Islet precursor cell (in vitro differentiated cells): ENCODE results near the gene TRPC4AP.
A peak's percentile ranks its signal among the peaks of the same experiment; 100 is the strongest.
"Not testable (repeated sequence)": the region's sequence is repeated elsewhere in the genome, so short reads cannot be mapped to it uniquely, and the experiment has no call there.

Experiments
- DNase-seq: peaks from one replicate; pipeline ENCODE4 v3.0.0-alpha.2; 2018

The TRPC4AP gene, protein sequence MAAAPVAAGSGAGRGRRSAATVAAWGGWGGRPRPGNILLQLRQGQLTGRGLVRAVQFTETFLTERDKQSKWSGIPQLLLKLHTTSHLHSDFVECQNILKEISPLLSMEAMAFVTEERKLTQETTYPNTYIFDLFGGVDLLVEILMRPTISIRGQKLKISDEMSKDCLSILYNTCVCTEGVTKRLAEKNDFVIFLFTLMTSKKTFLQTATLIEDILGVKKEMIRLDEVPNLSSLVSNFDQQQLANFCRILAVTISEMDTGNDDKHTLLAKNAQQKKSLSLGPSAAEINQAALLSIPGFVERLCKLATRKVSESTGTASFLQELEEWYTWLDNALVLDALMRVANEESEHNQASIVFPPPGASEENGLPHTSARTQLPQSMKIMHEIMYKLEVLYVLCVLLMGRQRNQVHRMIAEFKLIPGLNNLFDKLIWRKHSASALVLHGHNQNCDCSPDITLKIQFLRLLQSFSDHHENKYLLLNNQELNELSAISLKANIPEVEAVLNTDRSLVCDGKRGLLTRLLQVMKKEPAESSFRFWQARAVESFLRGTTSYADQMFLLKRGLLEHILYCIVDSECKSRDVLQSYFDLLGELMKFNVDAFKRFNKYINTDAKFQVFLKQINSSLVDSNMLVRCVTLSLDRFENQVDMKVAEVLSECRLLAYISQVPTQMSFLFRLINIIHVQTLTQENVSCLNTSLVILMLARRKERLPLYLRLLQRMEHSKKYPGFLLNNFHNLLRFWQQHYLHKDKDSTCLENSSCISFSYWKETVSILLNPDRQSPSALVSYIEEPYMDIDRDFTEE

DNA sequence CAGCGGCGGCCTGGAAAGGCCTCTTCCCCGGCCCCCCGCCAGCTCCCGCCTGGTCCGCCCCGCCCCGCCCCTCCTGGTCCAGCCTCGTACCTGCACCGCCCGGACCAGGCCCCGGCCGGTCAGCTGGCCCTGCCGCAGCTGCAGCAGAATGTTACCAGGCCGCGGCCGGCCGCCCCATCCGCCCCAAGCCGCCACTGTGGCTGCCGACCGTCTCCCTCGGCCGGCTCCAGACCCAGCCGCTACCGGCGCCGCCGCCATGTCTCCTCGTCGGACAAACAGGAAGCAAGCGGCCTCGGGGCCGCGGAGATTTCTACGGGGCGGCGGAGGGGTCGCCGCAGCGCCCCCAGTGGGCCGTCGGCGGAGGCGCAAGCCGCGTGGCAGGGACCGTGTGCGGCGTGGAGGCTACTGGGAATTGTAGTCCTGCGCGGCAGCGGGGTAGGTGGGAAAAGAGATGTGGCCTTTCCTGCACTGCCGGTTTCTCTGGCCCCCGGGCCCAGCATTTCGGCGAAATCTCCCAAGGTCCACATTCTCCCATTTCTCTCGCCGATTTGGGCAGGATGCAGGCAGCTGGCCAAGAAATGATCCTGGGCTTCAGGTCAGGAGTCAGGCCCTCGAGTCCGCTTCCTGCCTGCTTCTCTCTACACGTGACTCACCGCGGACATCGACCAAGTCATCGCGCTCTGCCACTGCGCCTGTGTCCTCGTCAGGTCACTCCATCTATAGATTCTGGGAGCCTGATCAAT is at the start of gene TRPC4AP:
Gene TRPC4AP, minus strand, starts transcription at position 284 of the 743 bp plus-strand sequence. Its CDS starts 26 bp downstream, at position 258.
- peak; percentile 94 for DNase-seq

DNA sequence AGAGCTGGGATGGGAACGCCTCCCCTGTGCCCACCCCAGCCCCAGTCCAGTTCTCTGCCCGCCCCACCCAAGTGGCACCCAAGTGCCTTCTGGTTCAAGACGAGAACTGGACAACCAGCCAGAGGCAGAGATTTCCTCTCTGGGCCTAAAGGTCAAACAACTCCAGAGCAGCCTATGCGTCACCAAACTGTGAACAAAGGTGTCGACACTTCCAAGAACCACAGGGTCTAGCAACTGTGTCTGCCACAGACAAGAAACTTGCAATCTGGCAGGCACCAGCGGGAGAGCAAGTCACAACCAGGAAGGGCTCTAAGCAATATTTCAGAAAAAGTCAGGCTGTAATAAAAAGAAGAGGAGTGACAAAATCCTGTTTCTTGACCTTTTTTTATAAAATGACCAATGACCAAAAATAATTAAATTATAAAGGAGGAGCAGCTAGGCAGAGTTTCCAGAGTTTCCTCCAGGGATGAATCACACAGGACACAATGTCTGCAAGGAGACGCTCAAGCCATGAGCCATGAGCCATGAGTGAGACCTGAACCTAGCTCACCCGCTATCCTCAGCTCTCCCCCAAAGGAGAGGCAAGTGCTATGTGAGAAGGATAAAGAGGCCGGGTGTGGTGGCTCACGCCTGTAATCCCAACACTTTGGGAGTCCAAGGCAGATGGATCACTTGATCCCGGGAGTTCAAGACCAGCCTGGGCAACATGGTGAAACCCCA is 43.4 kb upstream of the TRPC4AP start:
- DNase-seq, result no peak

DNA sequence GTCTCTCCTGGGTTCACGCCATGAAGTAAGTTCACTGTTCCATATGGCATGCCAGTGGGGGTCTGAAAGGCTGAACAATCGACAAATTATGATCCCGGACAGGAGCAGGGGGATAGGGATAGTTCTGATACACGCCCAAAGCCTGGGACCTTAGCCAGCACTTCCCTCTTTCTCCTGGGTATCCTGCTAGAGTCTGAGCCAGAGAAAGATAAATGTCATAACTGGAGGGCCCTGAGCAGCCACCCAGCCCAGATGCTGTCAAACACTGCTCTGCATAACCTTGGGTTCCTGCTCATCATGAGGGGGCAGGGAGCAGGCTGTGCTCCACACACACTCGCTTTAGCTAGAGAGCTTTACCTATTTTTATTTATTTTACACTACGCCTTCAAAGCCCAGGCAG is 42.3 kb upstream of the TRPC4AP start:
- no peak for DNase-seq

DNA sequence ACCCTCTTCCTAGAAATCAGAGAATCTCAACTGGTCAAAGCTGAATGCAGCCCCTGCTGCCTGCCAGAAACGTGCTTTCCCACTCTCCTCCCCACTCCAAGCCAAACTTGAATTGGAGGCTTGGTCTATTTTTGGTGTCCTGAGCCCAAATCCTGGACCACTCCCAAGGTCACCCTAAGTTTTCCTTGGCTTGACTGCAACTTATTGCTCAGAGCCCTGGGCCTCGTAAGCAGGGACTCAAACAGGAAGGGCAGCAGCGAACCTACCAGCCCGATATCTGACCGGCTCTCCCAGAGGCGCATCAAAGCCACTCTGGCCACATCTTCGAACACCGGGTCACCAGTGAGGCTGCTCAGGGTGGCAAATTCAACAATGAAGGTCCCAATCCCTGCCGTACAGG is 41.9 kb upstream of the TRPC4AP start:
- DNase-seq, result no peak

DNA sequence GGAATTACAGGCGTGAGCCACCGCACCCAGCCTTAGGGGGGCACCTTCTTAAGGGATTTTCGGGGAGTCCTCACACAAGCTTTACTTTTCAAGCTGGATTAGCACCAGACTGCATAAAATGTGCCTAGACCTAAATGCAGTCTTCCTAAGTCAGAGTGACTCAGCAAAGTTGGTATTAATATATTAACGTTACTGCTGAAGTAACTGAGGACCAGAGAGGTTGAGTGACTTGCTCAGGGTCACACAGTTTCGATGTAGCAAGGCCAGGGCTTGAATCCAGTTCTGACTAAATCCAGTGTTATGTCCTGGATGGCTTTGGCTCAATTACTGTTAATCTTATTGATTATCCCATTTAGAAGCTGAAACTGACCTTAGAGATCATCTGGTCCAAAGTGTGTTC is 41.1 kb upstream of the TRPC4AP start:
- DNase-seq, result no peak

DNA sequence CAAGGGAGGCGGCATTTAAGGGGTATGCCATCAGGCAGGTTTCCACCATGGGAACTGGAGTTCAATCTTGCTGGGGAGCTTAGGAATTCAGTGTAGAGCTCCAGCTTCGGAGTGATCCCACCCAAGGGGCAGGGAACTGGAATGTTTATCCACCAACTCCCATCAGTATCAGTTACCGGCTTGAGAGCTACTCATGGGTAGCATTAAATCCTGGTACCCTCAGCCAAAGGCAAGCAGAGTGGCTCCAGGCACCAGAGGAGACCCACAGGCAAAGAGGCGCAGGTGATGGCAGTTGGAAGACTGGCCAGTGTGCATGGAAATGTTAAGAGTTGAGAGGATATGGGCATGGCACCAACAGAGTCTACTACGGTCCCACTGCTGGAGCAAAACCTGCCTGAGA is 40.4 kb upstream of the TRPC4AP start:
- no peak for DNase-seq

DNA sequence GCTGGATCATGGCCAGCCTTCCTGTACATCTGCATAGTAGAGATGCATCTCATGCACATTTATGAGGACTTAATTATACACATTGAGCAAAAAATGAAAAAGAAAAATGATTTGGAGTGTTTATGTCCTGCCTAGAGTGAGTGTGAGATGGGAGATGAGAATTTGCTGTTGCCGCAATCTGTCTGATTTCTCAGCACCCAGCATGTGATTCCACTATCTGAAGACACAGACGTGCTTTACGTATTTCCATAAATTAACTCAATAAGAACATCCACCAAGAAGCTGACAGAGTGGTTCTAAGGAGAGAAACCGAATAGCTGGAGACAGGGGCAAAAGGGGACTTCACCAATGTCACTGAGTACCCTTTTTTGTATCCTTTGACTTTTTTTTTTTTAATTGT is 39.3 kb upstream of the TRPC4AP start:
- DNase-seq, result no peak

DNA sequence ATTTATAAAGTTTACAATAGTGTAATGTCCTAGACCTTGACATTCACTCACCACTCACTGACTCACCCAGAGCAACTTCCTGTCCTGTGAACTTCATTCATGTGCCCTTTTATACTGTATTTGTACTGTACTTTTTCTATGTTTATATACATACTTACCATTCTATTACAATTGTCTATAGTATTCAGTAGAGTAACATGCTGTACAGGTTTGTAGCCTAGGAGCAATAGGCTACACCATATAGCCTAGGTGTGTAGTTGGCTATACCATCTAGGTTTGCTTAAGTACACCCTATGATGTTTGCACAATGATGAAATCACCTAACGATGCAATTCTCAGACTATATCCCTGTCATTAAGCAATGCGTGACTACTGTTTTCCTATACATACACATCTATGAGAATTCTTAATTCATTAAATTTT is 37.1 kb upstream of the TRPC4AP start:
- no peak for DNase-seq

DNA sequence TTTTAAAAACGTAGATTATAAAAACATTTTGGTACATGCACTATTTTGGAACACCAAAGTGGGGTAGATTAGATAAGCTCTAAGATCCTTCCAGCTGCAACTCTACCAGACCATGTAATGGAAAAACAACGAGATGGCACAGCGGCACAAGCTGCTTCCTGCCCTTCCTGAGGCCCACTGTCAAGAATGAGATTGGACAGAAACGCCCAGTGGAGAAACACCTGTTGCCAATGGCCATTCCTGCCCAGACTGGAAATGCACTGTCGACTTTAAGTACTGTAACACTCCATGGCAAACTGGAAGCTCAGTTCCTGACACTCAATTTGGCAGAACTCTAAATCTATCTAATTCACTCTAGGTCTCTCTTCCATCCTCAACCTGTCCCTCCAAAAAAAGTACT is 33.1 kb upstream of the TRPC4AP start:
- DNase-seq, result no peak

DNA sequence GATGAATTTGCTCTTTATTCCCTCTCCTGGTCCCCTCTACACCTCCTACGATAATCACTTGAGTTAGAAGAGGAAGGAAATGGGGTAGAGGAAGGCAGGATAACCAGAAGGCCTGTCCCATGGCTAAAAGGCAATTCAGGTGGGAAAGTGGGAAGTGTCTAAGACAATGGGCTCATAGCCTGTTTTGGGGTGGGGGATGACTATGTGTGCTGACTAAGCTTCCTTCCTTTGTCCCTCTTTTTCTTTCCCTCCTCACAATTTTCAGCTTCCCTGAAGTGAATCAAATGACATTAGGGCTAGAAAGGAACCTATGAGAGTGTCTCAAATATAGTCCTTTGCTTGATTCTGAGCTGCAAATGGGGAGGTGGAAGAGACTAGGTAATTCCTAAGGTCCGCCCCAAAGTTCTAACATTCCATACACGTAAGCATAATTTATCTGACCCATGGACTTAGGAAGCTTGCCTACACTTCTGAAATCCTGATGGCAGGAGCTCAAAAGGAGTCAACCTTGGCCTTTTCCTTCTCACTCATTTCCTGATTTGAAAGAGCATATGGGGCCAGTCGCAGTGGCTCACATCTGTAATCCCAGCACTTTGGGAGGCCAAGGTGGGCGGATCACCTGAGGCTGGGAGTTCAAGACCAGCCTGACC is 30.3 kb upstream of the TRPC4AP start:
- DNase-seq, result no peak

DNA sequence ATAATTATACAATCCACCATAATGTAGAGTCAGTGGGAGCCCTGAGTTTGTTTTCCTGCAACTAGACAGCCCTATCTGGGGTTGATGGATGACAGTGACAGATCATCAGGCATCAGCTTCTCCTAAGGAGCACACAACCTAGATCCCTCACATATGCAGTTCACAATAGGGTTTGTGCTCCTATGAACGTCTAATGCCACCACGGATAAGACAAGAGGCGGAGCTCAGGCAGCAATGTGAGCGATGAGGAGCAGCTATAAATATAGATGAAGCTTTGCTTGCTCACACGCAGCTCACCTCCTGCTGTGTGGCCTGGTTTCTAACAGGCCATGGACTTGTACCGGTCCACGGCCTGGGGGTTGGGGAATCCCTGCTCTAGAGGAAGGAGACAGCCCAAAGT is 28.6 kb upstream of the TRPC4AP start:
- DNase-seq, result no peak

DNA sequence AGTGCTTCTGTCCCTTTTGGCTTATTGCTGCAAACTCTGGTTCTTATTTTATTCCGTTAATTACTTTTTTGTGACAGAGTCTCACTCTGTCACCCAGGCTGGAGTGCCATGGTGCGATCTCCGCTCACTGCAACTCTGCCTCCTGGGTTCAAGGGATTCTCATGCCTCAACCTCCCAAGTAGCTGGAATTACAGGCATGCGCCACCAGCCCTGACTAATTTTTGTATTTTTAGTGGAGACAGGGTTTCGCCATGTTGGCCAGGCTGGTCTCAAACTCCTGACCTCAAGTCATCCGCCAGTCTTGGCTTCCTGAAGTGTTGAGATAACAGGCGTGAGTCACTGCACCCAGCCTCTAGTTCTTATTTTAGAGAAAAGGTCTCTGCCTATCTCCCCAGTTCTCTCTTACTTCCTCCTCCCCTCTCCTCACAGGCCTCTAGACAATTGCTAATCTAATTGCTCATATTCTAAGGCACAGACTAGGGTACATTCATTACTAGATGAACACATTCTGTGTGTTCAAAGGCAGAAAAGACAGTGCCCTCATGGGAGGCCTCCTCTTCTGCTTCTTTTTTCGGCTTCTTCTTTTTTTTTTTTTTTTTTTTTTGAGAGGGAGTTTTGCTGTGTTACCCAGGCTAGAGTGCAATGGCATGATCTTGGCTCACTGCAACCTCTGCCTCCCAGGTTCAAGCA is 27.6 kb upstream of the TRPC4AP start:
- DNase-seq, result no peak

DNA sequence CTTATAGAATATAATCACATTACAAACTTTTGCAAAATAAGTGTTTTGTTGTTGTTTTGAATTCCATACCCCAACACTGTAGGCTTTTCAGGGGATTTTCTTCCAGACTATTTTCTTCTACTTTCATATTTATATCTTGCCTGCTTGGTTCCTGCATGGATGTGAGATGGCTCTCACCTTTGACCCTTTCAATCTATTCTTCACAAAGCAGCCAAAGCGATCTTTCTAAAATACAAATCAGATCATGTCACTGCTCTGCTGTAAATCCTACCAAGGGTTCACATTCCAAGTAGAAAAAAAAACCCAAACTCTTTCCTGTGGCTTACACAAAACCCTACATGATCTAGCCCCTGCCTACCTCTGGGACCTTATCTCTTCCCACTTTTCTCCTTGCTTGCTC is 25.0 kb upstream of the TRPC4AP start:
- no peak for DNase-seq

DNA sequence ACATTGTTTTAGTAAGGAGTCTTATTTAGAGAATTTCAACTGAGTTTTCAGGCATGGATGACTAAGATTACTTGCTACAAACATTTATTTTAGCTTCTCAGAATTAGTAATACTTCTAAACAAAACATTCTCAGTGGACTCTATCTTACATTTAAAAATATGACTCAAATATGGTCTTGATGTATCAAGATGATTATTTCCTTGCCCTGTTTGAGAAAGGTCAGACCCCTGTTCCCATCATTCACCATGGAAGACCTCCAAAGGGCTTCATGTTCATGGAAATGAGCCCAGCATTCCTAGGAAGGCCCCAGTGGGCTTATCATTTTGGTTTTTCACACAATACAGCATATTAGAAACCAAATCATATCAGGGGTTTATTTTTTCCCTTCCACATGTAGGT is 24.6 kb upstream of the TRPC4AP start:
- no peak for DNase-seq

DNA sequence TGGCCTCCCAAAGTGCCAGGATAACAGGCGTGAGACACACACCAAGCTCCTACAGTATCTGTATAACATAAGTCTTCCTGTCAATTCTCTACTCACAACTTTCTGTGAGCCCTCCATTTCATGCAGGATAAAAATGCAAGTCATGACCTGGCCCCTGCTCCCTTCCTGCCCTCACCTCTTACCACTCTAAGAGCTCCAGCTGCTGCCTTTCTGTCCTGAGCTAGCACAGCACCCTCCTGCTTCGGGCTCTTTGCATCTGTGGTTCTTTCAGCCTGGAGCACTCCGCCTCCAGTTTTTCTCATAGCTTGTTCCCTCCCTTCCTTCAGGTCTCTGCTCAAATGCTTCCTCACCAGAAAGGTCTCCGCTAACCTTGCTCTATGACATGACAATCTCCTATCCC is 23.7 kb upstream of the TRPC4AP start:
- no peak for DNase-seq

DNA sequence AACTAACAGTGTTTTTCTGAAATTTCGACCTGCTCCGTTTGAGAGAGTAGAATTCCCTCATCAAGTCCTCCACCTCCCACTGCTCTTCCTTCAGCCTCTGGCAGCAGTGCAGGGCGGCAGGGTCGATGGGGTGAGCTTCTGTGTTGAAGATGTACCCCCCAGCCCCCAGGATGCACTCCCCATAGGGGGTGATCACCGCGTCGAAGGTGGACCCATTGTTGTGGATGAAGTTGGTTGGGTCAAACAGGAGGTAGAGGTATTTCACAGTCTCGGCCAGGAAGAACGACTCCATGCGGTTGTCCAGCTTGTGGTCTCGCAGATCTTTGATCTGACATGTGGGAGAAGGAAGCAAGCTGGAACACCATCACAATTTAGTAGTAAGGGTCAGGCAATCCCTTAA is 23.0 kb upstream of the TRPC4AP start:
- no peak for DNase-seq

DNA sequence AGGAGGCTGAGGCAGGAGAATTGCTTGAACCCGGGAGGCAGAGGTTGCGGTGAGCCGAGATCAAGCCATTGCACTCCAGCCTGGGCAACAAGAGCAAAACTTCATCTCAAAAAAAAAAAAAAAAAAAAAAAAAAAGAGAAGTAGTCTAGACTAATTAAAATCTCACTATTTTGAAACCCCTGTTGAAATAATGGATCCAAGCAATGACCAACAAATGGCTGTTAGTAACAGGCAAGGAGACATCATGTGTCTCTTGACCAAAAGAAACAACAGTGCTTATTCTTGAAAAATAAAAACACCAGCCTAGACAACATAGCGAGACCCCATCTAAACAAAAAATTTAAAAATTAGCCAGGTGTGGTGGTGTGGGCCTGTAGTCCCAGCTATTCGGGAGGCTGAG is 19.7 kb upstream of the TRPC4AP start:
- DNase-seq, result not testable (repeated sequence)

DNA sequence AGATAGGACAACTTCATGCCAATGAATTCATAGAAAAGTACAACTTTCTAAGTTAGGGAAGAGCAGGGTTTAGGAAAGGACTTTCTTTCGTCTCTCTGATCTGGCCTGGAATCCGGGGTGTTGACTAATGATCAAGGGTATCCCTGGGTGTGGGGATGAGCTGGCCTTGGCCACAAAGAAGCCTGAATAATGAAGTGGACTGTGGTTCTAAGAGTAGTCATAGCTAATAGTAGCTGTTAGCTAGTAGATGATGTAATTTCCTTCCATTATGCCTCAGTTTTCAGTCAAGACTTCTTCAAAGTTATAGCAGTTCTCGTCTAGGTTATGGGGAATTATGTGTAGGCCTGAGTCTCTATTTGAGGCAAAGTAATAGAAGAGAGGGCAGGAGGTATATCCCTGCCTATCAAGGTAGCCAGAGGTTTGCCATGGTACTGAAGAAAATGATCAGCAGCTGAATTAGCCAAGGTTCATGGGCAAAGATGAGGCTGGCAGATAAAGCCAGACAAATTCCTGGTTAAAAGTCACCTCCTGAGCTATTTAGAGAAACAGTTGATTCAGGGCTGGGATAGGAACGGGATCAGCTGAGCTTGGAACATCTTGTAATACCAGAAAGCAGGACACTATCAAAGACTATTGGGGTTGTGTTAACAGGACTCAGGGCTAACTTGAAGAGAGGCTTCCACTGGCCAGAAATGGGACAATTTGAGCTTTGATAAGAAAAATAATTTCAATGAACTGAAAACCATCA is 18.7 kb upstream of the TRPC4AP start:
- DNase-seq, result no peak

DNA sequence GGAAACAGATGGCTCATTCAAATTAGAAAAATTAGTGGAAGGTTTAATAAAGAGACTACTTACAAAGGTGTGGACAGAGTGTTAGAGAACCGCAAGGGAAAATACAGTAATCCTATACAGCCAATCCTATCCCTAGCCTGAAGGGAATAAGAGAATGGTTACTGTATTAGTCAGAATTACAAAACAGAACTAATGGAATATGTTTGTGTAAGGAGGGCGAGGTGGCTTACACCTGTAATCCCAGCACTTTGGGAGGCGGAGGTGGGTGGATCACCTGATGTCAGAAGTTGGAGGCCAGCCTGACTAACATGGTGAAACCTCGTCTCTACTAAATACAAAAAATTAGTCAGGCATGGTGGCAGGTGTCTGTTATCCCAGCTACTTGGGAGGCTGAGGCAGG is 16.3 kb upstream of the TRPC4AP start:
- DNase-seq, result no peak

DNA sequence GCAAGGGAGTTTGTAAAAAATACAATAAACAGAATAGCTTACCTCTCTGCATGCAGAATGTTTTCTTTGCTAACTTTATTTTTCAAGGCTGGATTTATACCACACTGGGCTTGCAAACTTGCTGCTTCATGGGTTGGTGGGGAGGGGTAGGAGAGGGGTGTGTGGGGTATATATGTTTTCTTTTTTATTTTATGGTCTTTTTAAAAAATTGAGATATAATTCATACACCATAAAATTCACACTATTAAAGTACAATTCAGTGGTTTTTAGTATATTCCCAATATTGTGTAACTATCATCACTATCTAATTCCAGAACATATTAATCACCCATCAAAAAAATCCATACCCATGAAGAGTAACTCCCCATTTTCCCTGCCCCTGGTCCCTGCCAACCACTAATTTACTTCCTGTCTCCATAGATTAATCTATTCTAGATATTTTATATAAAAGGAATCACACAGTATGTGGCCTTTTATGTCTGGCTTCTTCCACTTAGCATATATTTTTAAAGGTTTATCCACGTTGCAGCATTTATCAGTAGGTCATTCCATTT is 14.3 kb upstream of the TRPC4AP start:
- DNase-seq, result no peak
